B cell (primary cell): Measurements from ENCODE around the gene ARHGAP35. TPM values are rescaled to one million over a fixed set of nuclear protein-coding genes. Genes with fewer than 3 reads are reported as not detected.

Source experiments
- ATAC-seq: fragments of 200-7000 bp; cut with Tn5 transposase; one replicate; pipeline ENCODE4 v1.10.0; 2021; ENCODE audit warnings: low read depth, mild to moderate bottlenecking, moderate number of reproducible peaks, moderate library complexity
- CTCF ChIA-PET: fragments of 350-600 bp; sonication (Branson Sonifier 250); formaldehyde crosslinking; loops from one replicate; lab custom pipeline; 2021; ENCODE audit warnings: antibody characterized with exemption, inconsistent platforms; lab: Charles Lee
- POLR2A ChIA-PET: fragments of 350-600 bp; sonication (Branson Sonifier 250); formaldehyde crosslinking; loops from one replicate; lab custom pipeline; 2021; ENCODE audit warnings: antibody characterized with exemption; lab: Charles Lee
- DNase-seq: peaks from one replicate; pipeline ENCODE4 v3.0.0; 2013
- H2AFZ ChIP-seq: 2 replicates; pipeline ENCODE4 v1.6.1; 2012; ENCODE audit warnings: mild to moderate bottlenecking, low read depth, low read length; ENCODE audit not compliant: insufficient read depth, poor library complexity, severe bottlenecking
- H3K27ac ChIP-seq, 2 donors: 1 replicate in 1 of 2; 2 replicates in 1 of 2; pipeline ENCODE4 v1.5.1; 2012 to 2013; ENCODE audit warnings: low read length in 2 of 2, mild to moderate bottlenecking in 2 of 2, moderate library complexity in 1 of 2
- H3K27me3 ChIP-seq, 4 experiments: fragments of 200-600 bp in 1 of 4; sonication (generic) in 1 of 4; replicated peaks in 1 of 4; 1 replicate in 2 of 4; 2 replicates in 2 of 4; pipeline versions ENCODE4 v1.6.1 to v1.7.0; 2013 to 2016; ENCODE audit warnings: low read length in 3 of 4, mild to moderate bottlenecking in 2 of 4, mixed read lengths in 1 of 4, moderate library complexity in 1 of 4; ENCODE audit not compliant: insufficient read depth in 4 of 4, control insufficient read depth in 3 of 4; ENCODE audit errors: control extremely low read depth in 1 of 4
- H3K36me3 ChIP-seq, 2 experiments: replicated peaks in 1 of 2; 1 replicate in 1 of 2; 2 replicates in 1 of 2; pipeline versions ENCODE4 v1.6.1 to v1.7.1; 2013; ENCODE audit warnings: low read length in 1 of 2; ENCODE audit not compliant: insufficient read depth in 2 of 2, control insufficient read depth in 1 of 2; ENCODE audit errors: control extremely low read depth in 1 of 2, extremely low read depth in 1 of 2
- H3K4me1 ChIP-seq, 2 donors: fragments of 200-600 bp in 1 of 2; sonication (generic) in 1 of 2; 1 replicate in 1 of 2; 2 replicates in 1 of 2; pipeline versions ENCODE4 v1.5.1 to v1.6.1; 2013 to 2017; ENCODE audit warnings: low read length in 2 of 2; ENCODE audit not compliant: control insufficient read depth in 2 of 2, insufficient read depth in 2 of 2
- H3K4me2 ChIP-seq: replicated peaks from 2 replicates; pipeline ENCODE3; 2012; ENCODE audit warnings: mild to moderate bottlenecking, low read depth, low read length; ENCODE audit not compliant: poor library complexity, severe bottlenecking
- H3K4me3 ChIP-seq, 5 experiments: fragments of 200-600 bp in 1 of 5; sonication (generic) in 1 of 5; 1 replicate in 3 of 5; 2 replicates in 2 of 5; pipeline versions ENCODE4 v1.5.1 to v1.7.0; 2011 to 2016; ENCODE audit warnings: low read length in 4 of 5, mild to moderate bottlenecking in 4 of 5, low read depth in 2 of 5, control low read depth in 1 of 5, moderate library complexity in 1 of 5; ENCODE audit not compliant: insufficient read depth in 1 of 5; ENCODE audit errors: control extremely low read depth in 1 of 5, extremely low read depth in 1 of 5
- H3K79me2 ChIP-seq: fragments of 200-600 bp; sonication (generic); one replicate; pipeline ENCODE4 v1.6.0; 2016; ENCODE audit warnings: low read length; ENCODE audit not compliant: control insufficient read depth, insufficient read depth
- H3K9ac ChIP-seq: fragments of 200-600 bp; sonication (generic); 2 replicates; pipeline ENCODE4 v1.6.1; 2017; ENCODE audit warnings: mild to moderate bottlenecking, low read length, moderate library complexity
- H3K9me3 ChIP-seq, 3 donors: one replicate each; pipeline versions ENCODE4 v1.6.1 to v1.7.1; 2013; ENCODE audit warnings: low read length in 2 of 3; ENCODE audit not compliant: control insufficient read depth in 2 of 3, insufficient read depth in 1 of 3; ENCODE audit errors: control extremely low read depth in 1 of 3
- H4K20me1 ChIP-seq: 2 replicates; pipeline ENCODE4 v1.6.0; 2012; ENCODE audit warnings: mild to moderate bottlenecking, low read length; ENCODE audit not compliant: insufficient read depth, control insufficient read depth, poor library complexity, severe bottlenecking
- H3K27ac Mint-ChIP-seq: one replicate; pipeline ENCODE4 v1.8.0; 2021; ENCODE audit warnings: mixed read lengths
- H3K27me3 Mint-ChIP-seq: one replicate; pipeline ENCODE4 v1.8.0; 2021; ENCODE audit warnings: mixed read lengths
- H3K4me1 Mint-ChIP-seq: one replicate; pipeline ENCODE4 v1.8.0; 2021; ENCODE audit warnings: mixed read lengths
- H3K4me3 Mint-ChIP-seq: one replicate; pipeline ENCODE4 v1.8.0; 2021; ENCODE audit warnings: mixed read lengths
- H3K9me3 Mint-ChIP-seq: one replicate; pipeline ENCODE4 v1.8.0; 2022; ENCODE audit warnings: mixed read lengths; ENCODE audit not compliant: insufficient read depth
- CTCF ChIP-seq: fragments of 200-600 bp; IDR thresholded peaks from one replicate; pipeline ENCODE4 v1.8.0; 2022; ENCODE audit warnings: antibody characterized with exemption, mild to moderate bottlenecking
- EZH2 ChIP-seq: IDR thresholded peaks from 2 replicates; pipeline ENCODE4 v1.6.1; 2012; ENCODE audit warnings: borderline replicate concordance, low read depth, mild to moderate bottlenecking, moderate library complexity, low read length; ENCODE audit not compliant: insufficient read depth, poor library complexity, severe bottlenecking
- WGBS: methylation state at CpG from one replicate; pipeline ENCODE4 v1.1.5; 2013; ENCODE audit warnings: missing lambda C conversion rate; ENCODE audit not compliant: insufficient coverage; 5-methylcytosine and 5-hydroxymethylcytosine counted together
- intact Hi-C: fragments of 100-400 bp; cut with micrococcal nuclease; formaldehyde crosslinking; loops from one replicate; pipeline ENCODE4 v1.10.0; 2022
- polyA plus RNA-seq: library from polyadenylated mRNA; depleted of rRNA; stranded (reverse); fragments of >200 nt; gene quantifications from 2 replicates; pipeline ENCODE4 v1.2.3, GENCODE V29; 2012
- total RNA-seq, 2 donors: library from RNA; stranded (reverse); fragments of 120-200 nt in 1 of 2; gene quantifications; 1 replicate in 1 of 2; 2 replicates in 1 of 2; pipeline versions ENCODE4 v1.2.3 to v1.2.4, GENCODE V29; 2013 to 2022

The ARHGAP35 gene
- total and polyA plus RNA-seq, 2 donors (not counting 1 experiment from before 2014, with no cell fraction given), result 9.6 to 31.3 TPM

- Histone ChIP-seq H3K9ac (no peak overlapping the region), H3K27me3 (no peaks in the 10 kb centered on the region), H3K4me2 (no peak overlapping the region), H4K20me1 (no peaks in the 10 kb centered on the region), H3K36me3 (no peaks in the 10 kb centered on the region), H2AFZ (no peak overlapping the region), H3K27ac (no peak overlapping the region), H3K79me2 (no peaks in the 10 kb centered on the region), H3K4me1 (peaks cover 0 to 2% of the 10 kb centered on the region in 2 donors), H3K9me3 (no peaks in the 10 kb centered on the region), H3K4me3 (no peak overlapping the region)
- intact Hi-C loops, result no loop called here
- CTCF ChIA-PET, result interaction anchor here (1.4 to 3.0 kb wide), 3 partner anchors 10 to 169 kb away, joined by 4 to 24 read pairs (median 5); no protein-coding TSS in a partner anchor
- H3K27ac Mint-ChIP-seq, result no peak overlapping the region
- POLR2A ChIA-PET, result interaction anchor here (0.8 kb wide), 1 partner anchor 9 kb away, joined by 4 read pairs; no protein-coding TSS in a partner anchor
- no peaks in the 10 kb centered on the region for H3K27me3 Mint-ChIP-seq
- no peaks in the 10 kb centered on the region for H3K9me3 Mint-ChIP-seq
- H3K4me1 Mint-ChIP-seq, result peaks cover 4% of the 10 kb centered on the region
- no peak for ATAC-seq
- no CpG with 5 or more reads among the region's 2 CpGs for WGBS
- no peak overlapping the region for H3K4me3 Mint-ChIP-seq
- TF ChIP-seq CTCF, result no peak
- no peak for TF ChIP-seq EZH2
- no peak for DNase-seq
Observed at GRCh38 chr19:46830864-46831263, 29.9 kb upstream of the ARHGAP35 start.

GRCh38 chr19:46834121-46834520 is 26.7 kb upstream of the ARHGAP35 start:
- H3K27ac Mint-ChIP-seq, result no peak overlapping the region
- no peak overlapping the region for H3K27ac ChIP-seq
- no peaks in the 10 kb centered on the region for H3K9me3 Mint-ChIP-seq
- H3K9me3 ChIP-seq, result no peaks in the 10 kb centered on the region
- ChIA-PET POLR2A (no interaction called here), CTCF (interaction anchor here (0.6 to 1.4 kb wide), 5 partner anchors 42 to 85 kb away, joined by 3 to 7 read pairs (median 3); no protein-coding TSS in a partner anchor)
- no peak overlapping the region for H3K9ac ChIP-seq
- no peaks in the 10 kb centered on the region for H3K27me3 Mint-ChIP-seq
- no peak overlapping the region for H3K4me3 ChIP-seq
- no peaks in the 10 kb centered on the region for H3K4me1 ChIP-seq
- H3K4me2 ChIP-seq, result no peak overlapping the region
- no peak for DNase-seq
- no peaks in the 10 kb centered on the region for H3K79me2 ChIP-seq
- intact Hi-C loops, result no loop called here
- no peaks in the 10 kb centered on the region for H3K27me3 ChIP-seq
- H3K4me3 Mint-ChIP-seq, result no peak overlapping the region
- H3K36me3 ChIP-seq, result peaks cover 0 to 8% of the 10 kb centered on the region in 2 experiments
- no peak for ATAC-seq
- H3K4me1 Mint-ChIP-seq, result no peaks in the 10 kb centered on the region
- no peak overlapping the region for H2AFZ ChIP-seq
- no peaks in the 10 kb centered on the region for H4K20me1 ChIP-seq
- TF ChIP-seq EZH2, result no peak
- no peak for TF ChIP-seq CTCF
- WGBS, result 88% methylated on average over 4 of the region's 5 CpGs
